HepG2 (cell line): ENCODE results near the gene FANCG. TPM values are rescaled to one million over a fixed set of nuclear protein-coding genes. Genes with fewer than 3 reads are reported as not detected.

ENCODE experiments used
- ASH2L ChIP-seq: fragments of 300-600, 200-600 bp; sonication (generic); IDR thresholded peaks from 2 replicates; pipeline ENCODE4 v1.7.0; 2017; ENCODE audit warnings: low read depth, mild to moderate bottlenecking, moderate library complexity, mixed read lengths, low read length; ENCODE audit not compliant: insufficient read length
- EED ChIP-seq: sonication (generic); formaldehyde crosslinking; IDR thresholded peaks from 2 replicates; pipeline ENCODE4 v1.5.0; 2020; ENCODE audit warnings: mild to moderate bottlenecking, missing genetic modification reagents
- GMEB2 ChIP-seq: IDR thresholded peaks from 2 replicates; pipeline ENCODE4 v1.6.1; 2016; ENCODE audit warnings: missing biosample characterization, missing genetic modification reagents, low read depth
- HIC2 ChIP-seq: sonication (generic); formaldehyde crosslinking; IDR thresholded peaks from 2 replicates; pipeline ENCODE4 v1.9.0; 2022; ENCODE audit warnings: low read depth, missing genetic modification reagents
- IRF2 ChIP-seq: IDR thresholded peaks from 2 replicates; pipeline ENCODE4 v1.6.1; 2018; ENCODE audit warnings: missing genetic modification reagents, missing compliant biosample characterization
- MIER3 ChIP-seq: IDR thresholded peaks from 2 replicates; pipeline ENCODE4 v1.6.1; 2016; ENCODE audit warnings: missing compliant biosample characterization, borderline replicate concordance
- NCOA1 ChIP-seq: sonication (generic); formaldehyde crosslinking; IDR thresholded peaks from 2 replicates; pipeline ENCODE4 v1.9.0; 2021; ENCODE audit warnings: missing genetic modification reagents
- NPAS2 ChIP-seq: sonication (generic); formaldehyde crosslinking; IDR thresholded peaks from 2 replicates; pipeline ENCODE4 v1.8.0; 2022; ENCODE audit warnings: mild to moderate bottlenecking, missing genetic modification reagents, borderline replicate concordance
- NR0B2 ChIP-seq: sonication (generic); formaldehyde crosslinking; IDR thresholded peaks from 2 replicates; pipeline ENCODE4 v1.4.0; 2020; ENCODE audit warnings: mild to moderate bottlenecking, missing genetic modification reagents
- PAWR ChIP-seq: sonication (generic); formaldehyde crosslinking; IDR thresholded peaks from 2 replicates; pipeline ENCODE4 v1.4.0; 2020; ENCODE audit warnings: missing genetic modification reagents, mild to moderate bottlenecking, borderline replicate concordance
- RAD51 ChIP-seq: fragments of 450-650 bp; IDR thresholded peaks from 2 replicates; pipeline ENCODE4 v1.6.1; 2016; ENCODE audit warnings: borderline replicate concordance
- RBM39 ChIP-seq: fragments of 200-400 bp; formaldehyde crosslinking; IDR thresholded peaks from one replicate; pipeline ENCODE4 v1.6.1; 2018; ENCODE audit warnings: antibody characterized with exemption, mild to moderate bottlenecking, low read depth, low read length; ENCODE audit not compliant: poor library complexity, severe bottlenecking
- REXO4 ChIP-seq: sonication (generic); formaldehyde crosslinking; IDR thresholded peaks from 2 replicates; pipeline ENCODE4 v1.8.0; 2022; ENCODE audit warnings: missing genetic modification reagents, mild to moderate bottlenecking, borderline replicate concordance
- RXRB ChIP-seq: IDR thresholded peaks from 2 replicates; pipeline ENCODE4 v1.6.1; 2016; ENCODE audit warnings: borderline replicate concordance, missing genetic modification reagents, missing compliant biosample characterization
- SETDB1 ChIP-seq: sonication (generic); formaldehyde crosslinking; IDR thresholded peaks from 2 replicates; pipeline ENCODE4 v1.5.1; 2020; ENCODE audit warnings: missing genetic modification reagents, mild to moderate bottlenecking, borderline replicate concordance
- SIN3B ChIP-seq: fragments of 150-350 bp; IDR thresholded peaks from 2 replicates; pipeline ENCODE4 v1.6.1; 2014; ENCODE audit warnings: low read length
- SOX13 ChIP-seq, 3 experiments: fragments of 450-650 bp in 1 of 3; sonication (generic) in 1 of 3; formaldehyde crosslinking in 1 of 3; IDR thresholded peaks in 2 of 3; conservative IDR thresholded peaks in 1 of 3; 2 replicates each; pipeline versions ENCODE4 v1.5.0 to v1.6.1; 2016 to 2020; ENCODE audit warnings: antibody characterized with exemption in 1 of 3, mild to moderate bottlenecking in 1 of 3, missing compliant biosample characterization in 1 of 3, missing genetic modification reagents in 1 of 3, moderate library complexity in 1 of 3
- SP2 ChIP-seq: sonication (generic); formaldehyde crosslinking; IDR thresholded peaks from 2 replicates; pipeline ENCODE4 v1.5.1; 2020; ENCODE audit warnings: mild to moderate bottlenecking, missing genetic modification reagents
- TSC22D2 ChIP-seq: sonication (generic); formaldehyde crosslinking; IDR thresholded peaks from 2 replicates; pipeline ENCODE4 v1.5.1; 2020; ENCODE audit warnings: missing genetic modification reagents, mild to moderate bottlenecking, borderline replicate concordance
- XRCC5 ChIP-seq: fragments of 200-400 bp; formaldehyde crosslinking; optimal IDR thresholded peaks from 2 replicates; pipeline ENCODE3; 2017; ENCODE audit warnings: mild to moderate bottlenecking, low read length
- ZKSCAN8 ChIP-seq: IDR thresholded peaks from 2 replicates; pipeline ENCODE4 v1.6.1; 2016; ENCODE audit warnings: borderline replicate concordance, missing genetic modification reagents, missing compliant biosample characterization
- ZNF235 ChIP-seq: sonication (generic); formaldehyde crosslinking; IDR thresholded peaks from 2 replicates; pipeline ENCODE4 v1.8.1; 2023; ENCODE audit warnings: mild to moderate bottlenecking, missing genetic modification reagents, borderline replicate concordance
- ZNF251 ChIP-seq: sonication (generic); formaldehyde crosslinking; IDR thresholded peaks from 2 replicates; pipeline ENCODE4 v1.9.0; 2021; ENCODE audit warnings: mild to moderate bottlenecking, missing genetic modification reagents
- ZNF331 ChIP-seq: sonication (generic); formaldehyde crosslinking; IDR thresholded peaks from 2 replicates; pipeline ENCODE4 v1.4.0; 2020; ENCODE audit warnings: missing genetic modification reagents
- ZNF598 ChIP-seq: sonication (generic); formaldehyde crosslinking; IDR thresholded peaks from 2 replicates; pipeline ENCODE4 v1.5.1; 2020; ENCODE audit warnings: mild to moderate bottlenecking, missing genetic modification reagents, borderline replicate concordance
- ZNF879 ChIP-seq: sonication (generic); formaldehyde crosslinking; IDR thresholded peaks from 2 replicates; pipeline ENCODE4 v1.8.1; 2023; ENCODE audit warnings: missing genetic modification reagents
- polyA plus RNA-seq, 8 experiments: library from polyadenylated mRNA; depleted of rRNA in 3 of 8; stranded (reverse) in 7 of 8; unstranded in 1 of 8; fragments of >200 nt; fragmentation: Illumina TruSeq in 4 of 8; extraction: Trizol in 4 of 8; gene quantifications; 2 replicates each; pipeline versions ENCODE4 v1.2.1 to v1.2.3, GENCODE V29; 2011 to 2016; ENCODE audit warnings: low read depth in 4 of 8, missing spikeins in 1 of 8, mixed read lengths in 1 of 8; ENCODE audit not compliant: insufficient read depth in 1 of 8
- total RNA-seq, 5 experiments: library from RNA; depleted of rRNA; stranded (reverse); fragments of >200 nt; fragmentation: Illumina TruSeq; extraction: Trizol; gene quantifications; 2 replicates each; pipeline ENCODE4 v1.2.3, GENCODE V29; 2016; ENCODE audit warnings: low read depth in 1 of 5

Gene FANCG
- total and polyA plus RNA-seq, 2 of the 13 experiments (the other 11 are each of a cell fraction or from before 2014, with no cell fraction given): 14.4 to 45.1 TPM

- TF ChIP-seq GMEB2 (CRISPR knock-in tag) (no peak), SOX13 (IDR thresholded peaks at IDR 0.05) (no peak), SOX13 (CRISPR knock-in tag; conservative IDR thresholded peaks at IDR 0.05 in 1 of 2, IDR thresholded peaks at IDR 0.05 in 1 of 2) (peak in 1 of 2 experiments; percentile 92; a peak in 3 of 4 replicates), SP2 (CRISPR knock-in tag) (no peak), NR0B2 (CRISPR knock-in tag) (no peak), ASH2L (peak; percentile 84), RBM39 (peak; percentile 72), XRCC5 (peak; percentile 55), REXO4 (peak; percentile 78; the same call in 1 of the 2 replicates), IRF2 (CRISPR knock-in tag) (no peak), MIER3 (CRISPR knock-in tag) (no peak; the same call in 1 of the 2 replicates), ZNF235 (CRISPR knock-in tag) (peak; percentile 93), TSC22D2 (CRISPR knock-in tag) (peak; percentile 26; the same call in 1 of the 2 replicates), EED (CRISPR knock-in tag) (no peak), SIN3B (no peak), ZNF879 (CRISPR knock-in tag) (peak; percentile 1; the same call in 1 of the 2 replicates), ZNF251 (CRISPR knock-in tag) (no peak), ZNF598 (CRISPR knock-in tag) (no peak), SETDB1 (no peak), HIC2 (CRISPR knock-in tag) (no peak), RAD51 (no peak), NPAS2 (CRISPR knock-in tag) (no peak), RXRB (0 out of 2 replicates have a peak, but pooled peaks have one; percentile 9), PAWR (CRISPR knock-in tag) (0 out of 2 replicates have a peak, but pooled peaks have one; percentile 68), NCOA1 (CRISPR knock-in tag) (peak; percentile 90), ZKSCAN8 (CRISPR knock-in tag) (0 out of 2 replicates have a peak, but pooled peaks have one; percentile 29), ZNF331 (CRISPR knock-in tag) (peak; percentile 40)
Measured at GRCh38 chr9:35071814-35072460, 7.8 kb downstream of the FANCG start (continued).
